ENCODE measurements around the gene SOCS2.

The SOCS2 gene

DNA sequence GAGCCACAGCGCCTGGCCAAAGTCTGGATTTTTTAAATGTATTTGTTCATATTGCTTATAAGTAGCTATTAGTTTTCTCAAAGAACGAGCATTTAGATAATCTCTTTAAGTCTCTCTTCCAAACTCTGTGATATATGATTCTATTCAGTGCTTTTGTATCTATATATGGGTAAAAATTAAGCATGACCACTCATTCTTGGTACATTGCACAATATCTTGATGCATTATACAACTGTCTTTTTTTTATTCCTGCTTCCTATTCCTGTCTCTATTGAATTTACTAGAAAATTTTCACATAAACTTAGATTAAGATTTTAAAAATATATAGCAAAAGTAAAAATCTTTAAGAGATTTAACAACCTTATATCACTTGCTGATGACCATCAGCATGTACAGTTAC is 29.1 kb downstream of the SOCS2 start:
- no peak overlapping the region for H3K4me3 ChIP-seq (ENCODE audit: low read depth, low read length)
- TF ChIP-seq, protein P1, sequence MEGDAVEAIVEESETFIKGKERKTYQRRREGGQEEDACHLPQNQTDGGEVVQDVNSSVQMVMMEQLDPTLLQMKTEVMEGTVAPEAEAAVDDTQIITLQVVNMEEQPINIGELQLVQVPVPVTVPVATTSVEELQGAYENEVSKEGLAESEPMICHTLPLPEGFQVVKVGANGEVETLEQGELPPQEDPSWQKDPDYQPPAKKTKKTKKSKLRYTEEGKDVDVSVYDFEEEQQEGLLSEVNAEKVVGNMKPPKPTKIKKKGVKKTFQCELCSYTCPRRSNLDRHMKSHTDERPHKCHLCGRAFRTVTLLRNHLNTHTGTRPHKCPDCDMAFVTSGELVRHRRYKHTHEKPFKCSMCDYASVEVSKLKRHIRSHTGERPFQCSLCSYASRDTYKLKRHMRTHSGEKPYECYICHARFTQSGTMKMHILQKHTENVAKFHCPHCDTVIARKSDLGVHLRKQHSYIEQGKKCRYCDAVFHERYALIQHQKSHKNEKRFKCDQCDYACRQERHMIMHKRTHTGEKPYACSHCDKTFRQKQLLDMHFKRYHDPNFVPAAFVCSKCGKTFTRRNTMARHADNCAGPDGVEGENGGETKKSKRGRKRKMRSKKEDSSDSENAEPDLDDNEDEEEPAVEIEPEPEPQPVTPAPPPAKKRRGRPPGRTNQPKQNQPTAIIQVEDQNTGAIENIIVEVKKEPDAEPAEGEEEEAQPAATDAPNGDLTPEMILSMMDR (IDR thresholded peaks at IDR 0.05; ENCODE audit: insufficient read depth, low read depth, low read length, missing control alignments), result no peak
- no peak for DNase-seq (ENCODE audit: low read depth)

DNA sequence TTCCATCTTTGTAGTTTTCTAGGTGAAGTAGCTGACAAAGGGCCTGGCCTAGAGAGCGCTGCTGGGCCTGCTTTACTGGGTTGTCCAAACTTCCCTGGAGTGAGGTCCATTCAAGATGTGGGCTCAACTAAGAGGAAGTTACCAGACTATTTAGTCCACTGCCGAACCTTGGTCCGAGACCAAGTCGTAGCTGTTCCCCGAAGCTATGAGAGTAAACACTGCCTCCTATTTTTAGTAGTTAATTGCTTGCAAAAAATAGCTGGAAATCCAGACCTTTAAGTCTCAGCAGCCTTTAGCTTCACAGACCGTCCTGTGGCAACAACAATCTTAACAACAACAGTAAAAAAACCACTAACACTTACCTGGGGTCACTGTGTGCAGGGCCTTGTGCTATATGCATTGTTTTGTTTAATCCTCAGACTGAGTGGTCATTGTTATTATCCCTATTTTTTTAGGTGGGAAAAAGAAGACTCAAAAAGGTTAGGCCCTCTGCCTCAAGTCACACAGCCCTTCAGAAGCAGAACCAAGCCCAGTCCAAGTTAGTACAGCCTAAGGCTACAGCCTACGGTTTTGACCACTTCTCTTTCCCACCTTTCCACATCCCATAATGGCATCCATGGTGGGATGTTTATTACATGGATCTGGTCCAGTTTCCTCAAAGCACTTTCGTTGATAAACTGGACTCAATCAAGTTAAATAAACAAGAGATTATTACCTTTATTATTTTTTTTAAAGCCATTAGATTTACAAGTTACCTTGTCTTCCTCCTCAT is 30.6 kb downstream of the SOCS2 start:
- DNase-seq (ENCODE audit: low read depth), result no peak
- no peak overlapping the region for H3K4me3 ChIP-seq (ENCODE audit: low read depth, low read length)
- TF ChIP-seq, protein P1 (IDR thresholded peaks at IDR 0.05; ENCODE audit: insufficient read depth, low read depth, low read length, missing control alignments), result no peak

DNA sequence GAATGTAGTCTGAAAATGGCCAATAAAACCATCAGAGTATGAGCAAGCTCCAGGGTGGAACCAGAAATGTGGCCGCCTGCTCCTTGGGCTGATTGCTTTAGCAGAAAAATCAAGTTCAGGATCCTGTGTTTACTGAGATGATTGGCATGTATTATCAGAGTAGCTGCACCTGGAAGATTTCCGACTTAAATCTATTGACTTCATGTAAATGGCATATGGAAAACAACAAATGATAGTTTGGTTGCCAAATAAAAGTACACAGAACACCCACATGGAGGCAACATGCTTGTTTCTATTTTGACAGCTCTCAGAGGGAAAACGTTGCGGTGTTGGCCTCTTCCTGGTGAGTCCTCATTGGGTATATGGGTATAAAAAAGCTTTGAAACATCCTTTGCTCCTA is 31.3 kb downstream of the SOCS2 start:
- peak; percentile 11 for DNase-seq (ENCODE audit: low read depth)
- TF ChIP-seq, protein P1 (IDR thresholded peaks at IDR 0.05; ENCODE audit: insufficient read depth, low read depth, low read length, missing control alignments), result no peak
- no peak overlapping the region for H3K4me3 ChIP-seq (ENCODE audit: low read depth, low read length)

DNA sequence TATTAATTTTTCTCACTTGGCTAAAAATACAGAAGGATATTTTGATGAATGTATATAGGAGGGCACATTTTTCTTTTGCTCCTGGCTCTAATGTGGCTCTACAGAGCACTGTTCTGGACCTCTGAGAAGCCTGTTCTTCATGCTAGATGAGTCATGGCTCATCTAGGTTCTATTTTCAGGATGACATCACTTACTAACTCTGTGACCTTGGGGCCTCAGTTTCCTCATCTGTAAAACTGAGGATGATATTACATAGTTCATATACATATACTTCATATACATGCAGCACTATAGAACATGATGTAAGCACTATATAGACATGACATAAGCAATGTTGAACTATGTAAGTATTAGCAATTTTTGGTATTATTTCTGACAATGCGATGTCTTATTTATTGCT is 35.8 kb downstream of the SOCS2 start:
- DNase-seq (ENCODE audit: low read depth), result no peak
- no peak overlapping the region for H3K4me3 ChIP-seq (ENCODE audit: low read depth, low read length)
- TF ChIP-seq, protein P1 (IDR thresholded peaks at IDR 0.05; ENCODE audit: insufficient read depth, low read depth, low read length, missing control alignments), result no peak

DNA sequence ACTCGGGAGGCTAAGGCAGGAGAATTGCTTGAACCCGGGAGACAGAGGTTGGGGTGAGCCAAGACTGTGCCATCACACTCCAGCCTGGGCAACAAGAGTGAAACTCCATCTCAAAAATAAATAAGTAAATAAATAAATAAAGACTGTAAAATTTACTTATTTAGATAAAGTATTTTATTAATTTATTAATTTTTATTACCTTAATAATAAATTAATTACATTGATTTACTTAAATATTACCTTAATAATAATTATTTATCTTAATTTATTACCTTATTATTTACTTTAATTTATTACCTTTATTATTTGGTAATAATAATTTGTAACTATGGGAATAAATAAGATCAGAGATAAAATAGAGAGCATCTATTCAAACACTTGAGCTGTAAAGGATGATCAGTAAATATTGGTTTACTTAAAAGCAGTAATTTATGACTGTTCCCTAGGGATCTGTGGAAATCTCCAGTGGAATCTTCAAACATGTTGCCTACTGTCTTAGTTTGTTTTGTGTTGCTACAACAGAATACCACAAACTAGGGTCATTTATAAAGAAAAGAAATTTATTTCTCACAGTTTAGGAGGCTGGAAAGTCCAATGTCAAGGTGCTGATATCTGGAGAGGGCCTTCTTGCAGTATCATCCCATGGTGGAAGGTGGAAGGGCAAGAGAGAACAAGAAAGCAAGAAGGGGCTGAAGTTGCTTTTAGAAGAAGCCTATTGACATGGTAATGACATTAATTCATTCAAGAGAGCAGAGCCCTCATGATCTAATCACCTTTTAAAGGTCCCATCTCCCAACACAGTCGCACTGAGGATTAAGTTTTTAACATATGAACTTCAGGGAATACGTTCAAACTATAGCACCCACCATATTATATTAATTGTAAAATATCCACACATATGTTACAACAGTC is 37.1 kb downstream of the SOCS2 start:
- TF ChIP-seq, protein P1 (IDR thresholded peaks at IDR 0.05; ENCODE audit: insufficient read depth, low read depth, low read length, missing control alignments), result no peak
- no peak for DNase-seq (ENCODE audit: low read depth)
- H3K4me3 ChIP-seq (ENCODE audit: low read depth, low read length), result no peak overlapping the region

DNA sequence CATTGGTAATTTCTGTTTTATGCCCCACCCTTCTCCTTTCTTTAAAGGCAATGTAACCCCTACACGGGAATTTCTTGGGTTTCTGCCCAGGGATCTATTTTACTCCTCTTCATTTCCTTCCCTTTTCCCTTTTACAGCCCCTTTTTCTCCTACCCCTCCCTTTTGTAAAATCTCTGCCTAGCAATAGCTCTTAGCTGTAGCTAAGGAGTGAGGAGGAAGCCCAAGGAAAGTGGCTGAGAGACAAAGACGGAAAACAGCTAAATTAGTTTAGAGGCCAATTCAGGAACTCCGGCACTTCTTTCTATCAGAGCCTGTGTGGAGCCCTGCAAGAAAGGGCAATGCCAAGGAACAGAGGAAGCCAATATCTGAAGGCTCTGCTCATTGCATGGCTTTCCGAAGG is 40.3 kb downstream of the SOCS2 start:
- H3K4me3 ChIP-seq (ENCODE audit: low read depth, low read length), result no peak overlapping the region
- TF ChIP-seq, protein P1 (IDR thresholded peaks at IDR 0.05; ENCODE audit: insufficient read depth, low read depth, low read length, missing control alignments), result no peak
- DNase-seq (ENCODE audit: low read depth), result no peak

Data from GM12865 (cell line).